Lung microvascular endothelial cell (primary cell): ENCODE measurements around the gene TJP2. TPM values are rescaled to one million over a fixed set of nuclear protein-coding genes. Genes with fewer than 3 reads are reported as not detected.

Experiments
- DNase-seq, 2 donors: peaks; one replicate each; pipeline versions ENCODE4 v3.0.0 to v3.0.0-alpha.2; 2010; ENCODE audit warnings: low read depth in 2 of 2
- total RNA-seq: library from RNA; depleted of rRNA; stranded (reverse); fragments of >200 nt; gene quantifications from 2 replicates; pipeline ENCODE4 v1.2.1, GENCODE V29; 2014

Gene TJP2
- 46.0 and 48.4 TPM in 2 replicates for total RNA-seq

DNA sequence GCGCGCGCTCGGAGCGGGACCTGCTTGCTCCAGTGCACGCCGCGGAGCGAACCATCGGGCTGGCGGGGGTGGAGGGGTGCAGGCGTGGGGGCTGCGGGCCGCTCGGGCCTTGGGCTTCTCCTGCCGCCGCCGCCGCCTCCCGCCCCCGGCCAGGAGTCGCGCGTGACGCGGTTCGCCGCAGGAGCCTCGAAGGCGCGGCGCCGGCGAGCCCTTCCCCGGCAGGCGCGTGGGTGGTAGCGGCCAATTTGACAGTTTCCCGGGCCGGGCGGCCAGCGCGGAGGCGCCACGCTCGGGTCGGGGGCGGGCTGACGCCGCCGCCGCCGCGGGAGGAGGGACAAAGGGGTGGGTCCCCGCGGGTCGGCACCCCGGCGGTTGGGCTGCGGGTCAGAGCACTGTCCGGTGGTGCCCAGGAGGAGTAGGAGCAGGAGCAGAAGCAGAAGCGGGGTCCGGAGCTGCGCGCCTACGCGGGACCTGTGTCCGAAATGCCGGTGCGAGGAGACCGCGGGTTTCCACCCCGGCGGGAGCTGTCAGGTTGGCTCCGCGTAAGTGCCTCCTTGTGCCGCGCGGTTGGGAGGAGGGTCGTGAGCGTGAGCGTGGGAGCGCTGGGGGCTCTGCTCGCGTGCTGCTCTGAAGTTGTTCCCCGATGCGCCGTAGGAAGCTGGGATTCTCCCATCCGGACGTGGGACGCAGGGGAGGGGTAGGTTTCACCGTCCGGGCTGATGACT, at the start of gene TJP2:
TJP2 (plus strand) TSS at position 387 of the 725 bp plus-strand sequence; CDS start at position 483, 96 bp downstream.
- peak; percentile 46 to 82 for DNase-seq

DNA sequence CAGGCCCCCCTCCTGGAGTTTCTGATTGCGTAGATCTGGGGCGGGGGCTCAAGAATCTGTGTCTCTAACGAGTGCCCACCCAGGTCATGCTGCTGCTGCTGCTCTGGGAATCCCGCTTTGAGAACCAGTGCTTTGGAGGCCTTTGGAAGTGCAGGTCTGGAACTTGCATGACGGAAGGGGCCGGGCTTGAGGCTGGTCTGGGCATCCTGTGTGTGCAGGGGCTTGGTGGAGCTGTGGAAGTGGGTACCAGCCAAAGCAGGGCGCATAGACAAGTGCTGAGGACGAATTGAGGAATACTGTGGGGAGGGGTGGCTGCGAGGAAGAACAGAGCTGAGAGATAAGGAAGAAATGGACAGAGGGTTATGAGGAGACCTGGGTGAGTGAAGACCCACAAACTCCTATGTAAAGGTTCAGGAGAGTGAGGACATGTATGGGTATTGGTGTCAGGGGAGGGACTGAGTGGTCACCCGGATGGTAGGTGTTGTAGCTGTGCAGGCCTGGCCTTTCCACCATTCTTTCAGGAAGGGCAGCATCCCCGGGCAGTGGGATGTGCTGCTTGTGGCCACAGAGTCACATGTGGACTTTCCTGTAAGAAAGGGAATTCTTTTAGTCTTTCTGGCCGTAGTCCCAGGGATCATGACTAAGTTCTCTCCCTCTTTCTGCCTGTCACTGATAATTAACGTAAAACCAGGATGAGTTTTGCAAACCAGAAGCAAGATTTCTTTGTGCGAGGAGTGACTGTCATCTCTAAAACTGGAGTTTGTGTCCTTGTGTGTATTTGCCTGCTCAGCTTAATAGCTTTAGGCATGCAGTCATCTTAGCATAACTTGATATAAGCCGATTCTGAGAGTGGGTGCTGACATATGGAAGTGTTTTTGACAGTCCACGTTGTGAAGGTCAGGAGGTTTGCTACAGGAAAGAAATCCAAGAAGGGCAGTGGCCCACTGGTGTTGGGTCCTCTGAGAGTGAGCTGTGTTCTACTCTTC, 43.3 kb upstream of the TJP2 start:
- peak; percentile 24 to 65 for DNase-seq

DNA sequence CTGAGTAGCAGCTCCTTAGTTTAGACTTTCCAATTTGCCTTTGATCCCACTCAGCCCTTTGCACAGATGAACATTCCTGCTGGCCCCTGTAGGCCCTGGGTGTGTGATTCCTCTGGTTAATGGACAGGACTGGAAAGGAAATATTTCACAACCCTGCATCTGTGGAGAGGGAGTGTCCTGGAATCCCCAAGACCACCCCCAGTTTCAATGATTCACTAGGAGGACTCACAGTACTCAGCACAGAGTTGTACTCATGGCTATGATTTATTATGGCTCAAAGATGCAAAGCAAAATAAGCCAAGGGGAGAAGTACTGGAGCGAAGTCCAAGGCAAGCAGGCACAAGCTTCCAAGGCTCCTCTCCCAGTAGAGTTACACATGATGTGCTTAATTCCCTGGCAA, 42.4 kb upstream of the TJP2 start:
- peak; percentile 28 to 72 for DNase-seq

DNA sequence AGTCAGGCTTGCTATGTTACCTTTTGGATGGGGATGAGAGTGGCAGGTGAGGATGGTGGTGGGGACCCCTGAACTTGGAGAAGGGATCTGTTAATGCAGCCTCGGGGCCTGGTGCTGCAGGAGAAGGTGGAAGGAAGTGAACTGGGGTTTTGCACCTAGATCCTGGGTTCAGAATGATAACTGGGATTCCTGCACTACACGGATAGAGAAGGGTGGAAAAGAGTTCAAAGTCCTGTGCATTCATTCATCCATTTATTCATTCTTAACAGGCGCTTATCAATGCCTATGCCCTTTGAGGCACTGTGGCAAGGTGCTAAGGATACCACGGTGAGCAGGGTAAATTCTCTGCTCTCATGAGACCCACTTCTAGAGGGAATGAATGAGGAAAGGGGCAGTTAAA, 41.7 kb upstream of the TJP2 start:
- no peak for DNase-seq

DNA sequence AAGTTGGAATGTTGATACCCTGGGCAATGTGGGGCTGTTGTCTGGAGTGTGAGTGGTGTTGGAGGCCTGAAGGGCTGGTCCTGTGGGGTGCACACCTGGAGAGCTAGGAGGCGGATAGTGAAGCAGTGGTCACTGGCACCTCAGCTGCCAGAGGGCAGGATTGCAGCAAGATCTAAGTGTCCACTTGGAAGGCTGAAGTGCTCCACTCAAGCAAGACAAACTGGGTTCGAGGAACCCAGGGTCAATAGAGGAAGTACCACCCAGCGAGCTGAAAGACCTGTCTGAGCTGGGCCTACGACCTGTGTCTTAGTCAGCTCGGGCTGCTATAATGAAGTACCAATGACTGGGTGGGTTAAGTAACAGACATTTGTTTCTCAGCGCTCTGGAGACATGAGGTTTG, 39.7 kb upstream of the TJP2 start:
- DNase-seq: no peak

DNA sequence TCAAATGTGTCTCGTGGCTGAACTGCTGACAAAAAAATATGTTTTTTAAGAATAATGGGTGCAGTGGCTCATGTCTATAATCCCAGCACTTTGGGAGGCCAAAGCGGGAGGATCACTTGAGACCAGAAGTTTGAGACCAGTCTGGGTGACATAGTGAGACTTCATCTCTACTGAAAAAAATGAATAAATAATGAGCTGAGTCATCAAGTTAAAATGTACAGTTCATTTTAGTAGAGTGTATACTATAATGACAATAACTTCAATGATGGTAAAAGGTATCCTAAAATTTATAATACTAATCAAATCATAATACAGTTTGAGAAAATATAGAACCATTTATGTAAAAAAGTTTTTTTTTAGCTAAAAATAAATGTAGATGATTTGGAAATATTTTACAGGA, 37.9 kb upstream of the TJP2 start:
- DNase-seq: no peak

DNA sequence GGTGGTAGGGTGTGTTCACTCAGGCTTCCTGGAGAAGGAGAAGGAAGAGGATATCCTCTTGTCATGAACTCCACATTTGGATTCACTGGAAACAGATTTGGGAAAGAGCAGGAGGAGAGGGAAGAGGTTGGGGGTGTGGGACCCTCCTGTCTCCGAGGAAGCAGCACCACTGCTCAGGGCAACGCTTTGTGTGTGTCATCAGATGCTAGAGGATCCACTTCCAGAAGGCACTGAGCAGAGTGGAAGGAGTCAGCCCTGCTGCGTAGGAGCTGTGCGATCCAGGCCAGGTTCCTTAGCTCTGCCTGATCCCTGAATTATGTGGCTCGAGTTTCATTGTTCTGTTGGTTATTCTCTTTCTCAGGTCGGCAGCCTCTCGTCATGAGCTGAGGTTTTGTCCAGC, 37.3 kb upstream of the TJP2 start:
- peak in 1 of 2 donors; percentile 65 for DNase-seq

DNA sequence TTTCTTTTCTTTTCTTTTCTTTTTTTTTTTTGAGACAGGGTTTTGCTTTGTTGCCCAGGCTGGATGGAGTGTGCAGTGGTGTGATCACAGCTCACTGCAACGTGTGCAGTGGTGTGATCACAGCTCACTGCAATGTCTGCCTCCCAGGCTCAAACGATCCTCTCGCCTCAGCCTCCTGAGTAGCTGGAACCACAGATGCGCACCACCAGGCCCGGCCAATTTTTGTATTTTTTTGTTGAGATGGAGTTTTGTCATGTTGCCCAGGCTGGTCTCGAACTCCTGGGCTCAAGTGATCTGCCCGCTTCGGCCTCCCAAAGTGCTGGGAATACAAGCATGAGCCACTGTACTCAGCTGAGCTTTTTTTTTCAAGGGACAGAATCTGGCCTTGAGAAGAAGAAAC, 36.8 kb upstream of the TJP2 start:
- DNase-seq: no peak

DNA sequence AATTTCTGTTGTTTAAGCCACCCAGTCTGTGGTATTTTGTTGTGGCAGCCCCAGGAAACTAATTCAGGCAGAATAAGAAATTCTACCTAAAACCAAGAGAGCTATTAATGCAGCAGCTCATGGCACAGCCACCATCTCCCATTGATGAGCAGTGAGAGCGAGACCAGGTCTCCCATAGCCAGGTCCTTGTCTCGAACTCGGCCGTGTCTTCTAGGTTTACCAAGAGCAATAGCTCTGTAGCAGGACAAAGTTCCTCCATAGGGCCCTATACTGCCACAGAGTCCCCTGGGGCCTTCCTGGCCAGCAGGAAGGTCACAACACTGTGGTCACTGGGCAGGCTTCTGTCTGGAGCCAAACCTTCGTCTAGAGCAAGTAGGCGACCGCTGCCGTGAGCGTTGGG, 34.5 kb upstream of the TJP2 start:
- no peak for DNase-seq

DNA sequence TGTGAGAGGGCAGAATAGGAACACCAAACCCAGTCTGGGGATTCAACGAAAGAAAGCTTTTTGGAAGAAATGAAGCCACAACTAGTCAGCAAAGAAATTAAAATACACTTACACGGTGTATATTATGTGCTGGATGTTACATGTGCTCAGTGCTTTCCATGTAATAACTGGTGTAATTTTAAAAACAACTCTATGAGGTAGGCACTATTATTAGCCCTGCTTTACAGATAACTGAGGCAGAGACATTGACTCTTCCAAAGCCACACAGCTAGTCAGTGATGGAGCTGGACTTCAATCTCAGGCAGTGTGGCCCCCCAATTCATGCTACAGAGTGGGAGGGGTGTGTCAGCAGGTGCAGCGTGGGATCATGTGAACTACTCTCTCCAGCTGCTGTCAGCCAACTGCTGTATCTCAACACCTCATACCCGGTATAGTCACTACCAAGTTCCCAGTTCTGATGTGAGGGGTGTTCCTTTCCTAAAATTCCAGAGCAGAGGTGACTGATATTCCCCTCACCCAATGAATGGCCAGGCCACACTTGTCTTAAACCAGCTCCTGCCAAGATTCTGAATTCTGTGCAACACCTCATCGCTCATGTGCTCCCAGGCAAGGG, 33.8 kb upstream of the TJP2 start:
- DNase-seq: no peak

DNA sequence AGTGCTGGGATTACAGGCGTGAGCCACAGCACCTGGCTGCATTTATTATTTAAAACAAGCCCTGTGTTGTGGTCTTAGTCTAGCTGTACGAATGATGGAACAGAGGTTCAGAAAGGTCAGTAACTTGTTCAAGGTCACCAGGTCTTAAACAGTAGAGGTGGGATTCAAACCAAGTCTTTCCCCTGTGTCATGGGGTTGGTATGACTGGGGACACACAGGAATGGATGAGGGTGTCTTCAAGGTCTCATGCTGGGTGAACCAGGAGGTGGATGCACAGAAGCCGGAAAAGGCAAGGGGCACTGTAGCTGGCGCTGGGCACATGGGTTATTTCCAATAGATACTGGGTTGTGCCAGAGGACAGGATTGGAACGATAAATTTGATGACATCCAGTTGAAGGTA, 32.2 kb upstream of the TJP2 start:
- no peak for DNase-seq

DNA sequence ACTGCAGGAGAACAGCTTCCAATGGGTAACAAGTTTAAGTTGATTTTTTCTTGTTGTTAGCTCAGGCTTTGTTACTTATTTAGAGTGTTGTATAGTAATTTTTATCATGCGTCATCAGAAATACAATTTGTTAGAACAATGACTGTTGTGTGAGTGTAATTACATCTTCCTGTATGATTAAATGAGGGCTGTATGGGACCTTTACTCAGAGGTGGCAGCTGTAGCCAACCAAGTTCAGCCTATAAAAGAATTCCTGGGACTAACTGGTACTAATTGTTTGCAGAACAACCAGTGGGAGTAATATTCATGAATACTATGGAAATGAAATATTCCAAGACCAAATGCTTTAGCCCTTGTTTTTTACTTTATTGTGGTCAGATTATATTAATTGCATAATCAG, 30.8 kb upstream of the TJP2 start:
- peak in 1 of 2 donors; percentile 85 for DNase-seq

DNA sequence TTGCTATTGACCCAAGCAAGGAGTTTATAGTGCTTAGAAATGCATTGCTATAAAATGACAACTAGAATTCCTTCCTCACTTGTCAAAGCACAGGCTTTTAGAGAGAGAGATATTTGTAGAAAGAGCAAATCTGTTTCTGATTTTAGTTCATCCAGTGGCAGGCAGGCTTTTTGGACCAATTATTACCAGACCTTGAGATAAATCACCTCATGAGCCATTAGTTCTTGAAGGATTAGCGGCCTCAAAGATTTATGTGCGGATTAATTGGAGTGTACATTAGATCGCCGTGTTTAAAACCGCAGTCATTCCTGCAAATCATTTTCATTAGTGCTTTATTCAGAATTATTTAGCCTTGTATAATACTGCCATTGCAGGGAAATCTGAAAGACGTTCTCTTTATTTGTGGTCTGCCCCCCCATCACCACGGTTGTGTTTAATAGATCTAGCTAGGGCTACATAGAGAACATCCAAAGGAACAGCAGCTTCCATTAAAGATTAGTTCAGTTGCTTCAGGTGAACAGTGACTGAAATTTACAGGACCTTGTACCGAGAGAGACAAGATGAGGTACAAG, 28.8 kb upstream of the TJP2 start:
- DNase-seq: no peak

DNA sequence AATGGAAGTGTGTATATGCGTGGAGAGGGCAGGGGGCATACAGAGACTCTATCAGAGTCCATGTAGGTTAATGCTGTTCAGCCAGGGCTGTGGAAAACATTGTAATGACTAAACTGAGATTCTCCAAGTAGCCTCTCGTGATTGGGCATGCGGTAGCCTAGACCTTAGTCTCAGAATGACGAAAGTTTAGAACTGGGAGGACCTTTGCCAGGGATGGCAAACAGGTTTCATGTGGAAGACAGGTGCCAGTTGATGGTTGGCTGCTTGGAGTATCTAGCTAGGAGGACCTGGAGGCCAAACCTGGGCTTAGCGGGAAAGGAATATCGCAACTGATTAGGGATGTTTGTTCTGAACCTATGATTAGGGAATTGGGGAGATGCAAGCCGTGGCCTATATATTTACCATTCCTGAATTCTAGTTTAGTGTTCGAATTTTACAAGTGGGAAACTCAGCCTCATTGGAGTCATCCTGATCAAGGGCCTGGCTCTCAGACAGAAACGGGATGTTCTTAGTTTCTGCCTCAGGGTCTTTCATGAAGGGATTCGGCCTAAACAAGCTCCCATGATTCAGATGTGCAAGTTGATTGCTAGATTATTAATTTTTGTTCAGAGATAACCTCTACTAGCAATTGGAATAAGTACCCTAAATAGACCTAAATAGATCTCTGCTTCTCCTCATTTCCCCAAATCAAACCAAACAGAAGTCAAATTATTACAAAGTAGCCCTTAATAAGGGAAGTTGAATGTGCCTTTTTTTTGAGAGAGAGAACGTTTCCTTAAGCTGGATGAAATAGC, 26.8 kb upstream of the TJP2 start:
- DNase-seq: no peak

DNA sequence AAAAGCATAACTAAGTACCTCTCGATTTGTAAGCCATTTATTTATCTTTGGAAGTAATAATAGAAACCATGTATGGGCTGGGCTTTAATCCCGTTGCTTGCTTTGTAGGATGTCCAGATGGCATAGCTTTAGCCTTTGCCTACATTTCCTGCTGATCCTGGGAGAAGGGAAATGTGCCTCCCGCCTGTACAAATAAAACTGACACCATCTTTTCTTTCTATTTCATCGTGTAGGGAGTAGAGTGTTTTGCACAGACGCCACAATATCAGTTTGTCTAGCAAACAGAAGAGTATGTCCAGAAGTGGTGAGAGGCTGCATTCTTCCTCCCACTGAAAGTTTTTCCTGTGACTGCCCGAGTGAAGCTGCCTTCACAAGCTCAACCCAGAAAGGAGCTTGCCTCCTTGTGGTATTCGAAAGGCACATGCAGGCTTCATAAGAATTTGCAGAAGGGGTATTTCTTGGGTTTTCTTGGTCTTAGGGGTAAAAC, 24.7 kb upstream of the TJP2 start:
- DNase-seq: peak; percentile 67 to 82

DNA sequence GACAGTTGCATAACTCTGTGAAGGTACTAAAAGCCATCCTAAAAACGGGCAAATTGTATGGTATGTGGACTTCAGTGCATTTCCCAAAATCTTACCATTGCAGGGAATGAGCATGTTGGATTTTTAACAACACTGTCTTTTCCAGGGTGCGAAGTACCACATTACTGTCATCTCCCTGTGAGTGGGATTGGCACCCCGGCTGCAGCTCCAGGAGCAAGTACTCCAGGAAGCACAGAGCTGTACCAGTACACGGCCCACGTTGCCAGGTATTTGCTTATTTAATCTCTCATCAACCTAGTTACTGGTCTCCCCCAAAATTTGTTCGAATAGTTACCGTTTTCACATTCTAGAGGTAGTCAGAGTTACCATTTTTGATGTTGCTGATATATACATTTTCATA, 22.6 kb upstream of the TJP2 start:
- DNase-seq: no peak

DNA sequence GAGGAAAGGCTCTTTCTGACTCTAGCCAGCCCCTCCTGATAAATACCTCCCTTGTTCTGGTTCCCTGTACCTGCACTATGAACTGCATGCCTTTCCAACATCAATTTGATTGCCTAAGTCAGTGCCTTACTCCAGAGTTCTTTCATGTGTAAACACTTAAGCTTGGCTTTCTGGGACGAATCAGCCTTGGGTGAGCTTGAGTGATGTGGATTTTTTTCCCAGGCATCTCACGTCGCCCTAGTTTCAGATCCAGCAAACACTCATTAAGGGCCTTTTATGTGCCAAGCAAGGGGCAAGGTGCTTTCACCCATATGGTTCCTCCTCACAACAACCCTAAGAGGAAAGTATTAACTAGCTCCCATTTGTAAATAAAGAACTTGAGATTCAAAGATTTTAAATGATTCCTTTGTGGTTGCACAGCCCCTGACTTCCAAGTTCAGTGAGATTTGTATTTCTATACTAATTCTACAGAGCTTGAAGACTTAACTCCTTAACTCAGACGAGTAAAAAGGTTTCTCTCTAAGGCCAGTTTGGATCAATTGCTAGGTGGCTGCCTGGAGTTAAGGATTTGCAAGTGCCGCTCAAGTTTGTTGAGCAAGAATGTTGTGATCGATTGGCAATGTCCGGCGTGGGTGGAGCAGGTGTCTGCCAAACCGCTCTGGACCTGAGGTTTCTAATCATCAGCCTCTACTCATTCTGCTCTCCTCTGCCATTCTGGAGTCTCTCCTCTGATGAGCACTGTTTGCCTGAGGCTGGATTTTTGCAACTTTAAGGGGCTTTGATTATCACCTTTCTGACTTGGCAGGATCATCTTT, 20.2 kb upstream of the TJP2 start:
- no peak for DNase-seq

DNA sequence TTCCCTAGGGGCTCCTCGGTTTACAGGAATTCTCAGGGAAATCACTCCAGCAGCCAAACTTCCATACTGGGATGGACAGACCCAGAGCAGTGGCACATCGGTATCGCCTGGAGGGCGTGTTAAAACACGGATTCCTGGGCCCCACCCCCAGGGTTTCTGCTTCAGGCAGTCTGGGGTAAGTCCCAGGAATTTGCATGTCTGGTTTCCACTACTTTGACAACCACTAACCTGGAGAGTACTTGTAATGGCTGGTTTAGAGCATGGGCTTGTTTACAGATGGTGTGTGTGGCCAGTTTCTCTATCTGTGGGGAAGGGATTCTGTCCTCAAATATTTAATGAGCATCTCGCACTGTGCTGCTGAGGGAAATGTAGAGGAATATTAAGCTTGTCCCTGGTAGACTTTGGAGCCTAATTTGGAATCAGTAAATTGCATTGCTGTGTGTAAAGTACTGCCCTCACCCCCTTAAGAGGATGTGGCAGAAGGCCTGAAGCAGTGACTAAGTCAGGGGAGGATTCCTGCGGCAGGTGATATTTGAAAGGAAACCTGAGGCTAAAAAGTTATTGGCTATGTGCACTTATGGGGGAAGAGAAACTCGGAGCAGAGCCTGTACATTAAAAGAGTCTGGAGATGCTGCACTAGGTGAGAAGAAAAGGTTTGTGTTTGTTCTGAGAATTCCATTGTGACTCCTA, 18.6 kb upstream of the TJP2 start:
- no peak for DNase-seq

DNA sequence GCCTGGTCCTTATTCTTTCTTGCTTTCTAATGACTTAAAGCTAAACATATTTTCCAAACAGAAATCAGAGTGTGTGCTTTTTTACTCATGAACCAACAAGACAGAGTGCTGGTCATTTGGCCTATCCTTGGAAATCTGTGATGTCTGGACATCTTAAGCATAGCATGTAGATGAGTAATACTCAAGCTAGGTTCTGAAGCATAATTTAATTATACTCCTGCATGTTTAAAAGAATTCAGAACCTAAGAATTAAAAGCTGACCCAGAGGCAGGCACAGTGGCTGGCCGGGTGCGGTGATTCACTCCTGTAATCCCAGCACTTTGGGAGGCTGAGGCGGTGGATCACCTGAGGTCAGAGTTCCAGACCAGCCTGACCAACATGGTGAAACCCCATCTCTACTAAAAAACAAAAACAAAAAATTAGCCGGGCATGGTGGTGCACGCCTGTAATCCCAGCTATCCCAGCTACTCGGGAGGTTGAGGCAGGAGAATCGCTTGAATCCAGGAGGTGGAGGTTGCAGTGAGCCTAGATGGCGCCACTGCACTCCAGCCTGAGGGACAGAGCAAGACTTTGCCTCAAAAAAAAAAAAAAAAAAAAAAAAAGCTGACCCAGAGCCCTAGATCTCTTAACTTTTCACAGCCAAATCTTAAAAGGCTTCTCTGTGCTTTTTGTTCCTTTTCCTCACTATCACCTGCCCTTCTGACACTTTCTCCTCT, 16.2 kb upstream of the TJP2 start:
- DNase-seq: no peak
